NCI-H510A treated with DMSO at 0.1 percent for 48 hours (cell line): ENCODE results near the gene ASTN1.

Source experiments
- DNase-seq: peaks from one replicate; lab custom pipeline; 2025; lab: John Stamatoyannopoulos, UW

The ASTN1 gene

GRCh38 chr1:177164380-177165068 lies at the start of gene ASTN1:
Gene ASTN1, minus strand, starts transcription at chr1:177164712. Its CDS starts 36 bp downstream, at chr1:177164676.
- DNase-seq = peak; percentile 34

GRCh38 chr1:177211231-177211630 lies 46.7 kb upstream of the ASTN1 start:
- no peak for DNase-seq

- DNase-seq = peak; percentile 15
Observed at GRCh38 chr1:177210071-177210470, 45.6 kb upstream of the ASTN1 start.

- peak; percentile 95 for DNase-seq
Observed at GRCh38 chr1:177209357-177209756, 44.8 kb upstream of the ASTN1 start.

GRCh38 chr1:177208920-177209319 lies 44.4 kb upstream of the ASTN1 start:
- no peak for DNase-seq

GRCh38 chr1:177206831-177207355 lies 42.4 kb upstream of the ASTN1 start:
- DNase-seq = no peak

GRCh38 chr1:177200290-177200689 lies 35.8 kb upstream of the ASTN1 start:
- DNase-seq = no peak

GRCh38 chr1:177198243-177198642 lies 33.7 kb upstream of the ASTN1 start:
- DNase-seq = no peak

GRCh38 chr1:177190308-177190970 lies 25.9 kb upstream of the ASTN1 start:
- no peak for DNase-seq

GRCh38 chr1:177186639-177187038 lies 22.1 kb upstream of the ASTN1 start:
- no peak for DNase-seq

- no peak for DNase-seq
Observed at GRCh38 chr1:177185209-177185608, 20.7 kb upstream of the ASTN1 start.

- DNase-seq = no peak
Observed at GRCh38 chr1:177183836-177184235, 19.3 kb upstream of the ASTN1 start.

GRCh38 chr1:177181631-177182291 lies 17.2 kb upstream of the ASTN1 start:
- DNase-seq = peak; percentile 54

- no peak for DNase-seq
Observed at GRCh38 chr1:177181280-177181630, 16.7 kb upstream of the ASTN1 start.

GRCh38 chr1:177174921-177175634 lies 10.6 kb upstream of the ASTN1 start:
- no peak for DNase-seq

- DNase-seq = no peak
Observed at GRCh38 chr1:177173976-177174375, 9.5 kb upstream of the ASTN1 start.

GRCh38 chr1:177172866-177173265 lies 8.4 kb upstream of the ASTN1 start:
- DNase-seq = no peak

GRCh38 chr1:177172272-177172671 lies 7.8 kb upstream of the ASTN1 start:
- no peak for DNase-seq

- DNase-seq = no peak
Observed at GRCh38 chr1:177171536-177172123, 7.1 kb upstream of the ASTN1 start.

GRCh38 chr1:177170756-177171535 lies 6.4 kb upstream of the ASTN1 start, which contains the start of gene BRINP2:
Gene BRINP2, plus strand, starts transcription at chr1:177170958. Its CDS starts 58,919 bp downstream, at chr1:177229877.
- peak; percentile 87 for DNase-seq

- no peak for DNase-seq
Observed at GRCh38 chr1:177165069-177165439, 542 bp upstream of the ASTN1 start.
